Subcutaneous adipose tissue (tissue), 4 donors: ENCODE data around the gene SIRT6. TPM values are rescaled to one million over a fixed set of nuclear protein-coding genes. Genes with fewer than 3 reads are reported as not detected.

Experiments
- CTCF ChIP-seq: fragments of 450-650 bp; IDR thresholded peaks from one replicate; pipeline ENCODE4 v1.5.1; 2016; ENCODE audit warnings: low read depth, mild to moderate bottlenecking, control low read depth, antibody characterized with exemption, moderate library complexity
- total RNA-seq, 4 donors: library from RNA; depleted of rRNA; stranded (reverse); fragments of >200 nt; gene quantifications; one replicate each; pipeline ENCODE4 v1.1.0, GENCODE V29; 2016

Gene SIRT6
- total RNA-seq, 4 donors from 2014 or later, result 12.6 to 28.3 (median 15.6) TPM

DNA sequence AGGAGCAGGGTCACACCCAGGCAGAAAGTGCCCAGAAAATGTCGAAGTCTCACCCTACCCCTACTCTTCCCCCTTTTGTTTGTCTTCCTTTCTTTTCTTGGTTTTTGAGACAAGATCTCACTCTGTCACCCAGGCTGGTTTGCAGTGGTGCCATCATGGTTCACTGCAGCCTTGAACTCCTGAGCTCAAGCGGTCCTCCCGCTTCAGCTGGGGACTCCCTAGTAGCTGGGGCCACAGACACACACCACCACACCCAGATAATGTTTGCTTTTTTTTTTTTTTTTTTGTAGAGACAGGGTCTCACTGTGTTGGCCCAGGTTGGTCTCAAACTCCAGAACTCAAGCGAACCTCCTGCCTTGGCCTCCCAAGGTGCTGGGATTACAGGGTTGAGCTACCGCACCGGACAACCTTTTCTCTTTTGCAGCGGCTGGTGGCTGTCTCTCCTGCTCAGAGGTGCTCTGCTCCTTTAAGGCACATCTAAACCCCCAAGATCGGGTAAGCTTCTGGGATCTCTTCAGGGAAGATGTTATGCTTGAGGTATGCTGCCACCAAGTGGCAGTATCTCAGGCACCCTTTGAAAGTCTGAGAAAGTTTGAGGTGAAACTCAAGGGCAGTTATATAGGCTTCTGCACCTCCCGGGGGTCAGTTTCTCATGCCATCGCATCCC is 24.6 kb upstream of the SIRT6 start:
- TF ChIP-seq CTCF, result no peak

GRCh38 chr19:4201798-4202197 is 19.4 kb upstream of the SIRT6 start:
- no peak for TF ChIP-seq CTCF

DNA sequence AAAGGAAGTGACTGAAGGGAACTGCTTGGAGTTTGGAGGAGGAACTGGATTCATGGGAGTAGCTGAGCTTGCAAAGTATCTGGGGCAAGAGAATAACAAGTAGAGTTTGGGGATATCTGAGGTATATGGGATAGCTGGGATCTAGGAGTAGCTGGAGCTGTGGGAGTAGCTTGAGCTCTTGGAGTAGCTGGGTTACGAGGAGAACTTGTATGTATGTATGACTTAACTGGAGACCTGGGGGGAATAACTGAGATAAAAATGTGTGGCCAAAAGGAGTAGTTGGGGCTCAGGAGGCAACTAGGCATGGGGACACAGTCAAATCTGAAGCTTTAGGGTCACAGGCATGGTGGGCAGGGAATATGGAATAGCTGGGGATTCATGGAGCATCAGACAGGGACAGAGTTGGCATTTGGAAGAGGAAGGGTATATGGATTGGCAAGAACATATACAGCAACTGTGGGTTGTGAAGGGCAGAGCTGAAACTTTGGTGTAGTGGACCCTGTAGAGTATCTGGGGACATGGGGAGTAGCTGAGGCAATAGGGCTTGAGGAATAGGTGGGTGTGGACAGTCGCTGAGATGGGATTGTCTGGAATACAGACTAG is 18.7 kb upstream of the SIRT6 start:
- TF ChIP-seq CTCF, result no peak

GRCh38 chr19:4199699-4200293 is 17.4 kb upstream of the SIRT6 start:
- TF ChIP-seq CTCF, result no peak

DNA sequence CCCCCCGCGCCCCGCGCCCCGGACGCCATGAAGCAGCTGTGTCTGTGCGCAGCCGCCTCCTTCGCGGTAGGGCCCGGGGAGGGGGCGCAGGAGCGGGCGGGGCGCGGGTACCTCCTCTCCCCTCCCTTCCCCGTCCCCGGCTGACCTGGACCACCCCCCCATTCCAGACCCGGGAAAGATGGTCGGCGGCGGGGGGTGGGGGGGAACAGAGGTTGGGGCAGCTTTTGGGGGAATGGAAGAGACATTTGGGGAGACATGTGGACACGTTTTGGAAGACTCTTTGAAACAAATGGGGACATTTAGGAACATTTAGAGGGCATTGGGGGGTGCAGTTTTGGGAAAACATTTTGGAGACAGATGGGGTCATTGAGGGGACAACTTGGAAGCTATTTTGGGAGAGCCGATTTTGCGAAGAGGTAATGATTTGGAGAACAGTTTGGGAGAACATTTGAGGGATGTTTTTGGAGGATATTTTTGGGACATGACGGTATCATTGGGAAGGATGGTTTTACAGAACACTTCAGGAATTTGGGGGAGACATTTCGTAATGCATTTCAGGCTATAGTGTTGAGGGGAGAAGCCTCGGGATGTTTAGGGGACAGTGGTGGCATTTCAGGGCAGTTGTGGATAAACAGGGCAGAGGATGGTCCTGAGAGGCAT is 16.2 kb upstream of the SIRT6 start:
- TF ChIP-seq CTCF, result no peak

DNA sequence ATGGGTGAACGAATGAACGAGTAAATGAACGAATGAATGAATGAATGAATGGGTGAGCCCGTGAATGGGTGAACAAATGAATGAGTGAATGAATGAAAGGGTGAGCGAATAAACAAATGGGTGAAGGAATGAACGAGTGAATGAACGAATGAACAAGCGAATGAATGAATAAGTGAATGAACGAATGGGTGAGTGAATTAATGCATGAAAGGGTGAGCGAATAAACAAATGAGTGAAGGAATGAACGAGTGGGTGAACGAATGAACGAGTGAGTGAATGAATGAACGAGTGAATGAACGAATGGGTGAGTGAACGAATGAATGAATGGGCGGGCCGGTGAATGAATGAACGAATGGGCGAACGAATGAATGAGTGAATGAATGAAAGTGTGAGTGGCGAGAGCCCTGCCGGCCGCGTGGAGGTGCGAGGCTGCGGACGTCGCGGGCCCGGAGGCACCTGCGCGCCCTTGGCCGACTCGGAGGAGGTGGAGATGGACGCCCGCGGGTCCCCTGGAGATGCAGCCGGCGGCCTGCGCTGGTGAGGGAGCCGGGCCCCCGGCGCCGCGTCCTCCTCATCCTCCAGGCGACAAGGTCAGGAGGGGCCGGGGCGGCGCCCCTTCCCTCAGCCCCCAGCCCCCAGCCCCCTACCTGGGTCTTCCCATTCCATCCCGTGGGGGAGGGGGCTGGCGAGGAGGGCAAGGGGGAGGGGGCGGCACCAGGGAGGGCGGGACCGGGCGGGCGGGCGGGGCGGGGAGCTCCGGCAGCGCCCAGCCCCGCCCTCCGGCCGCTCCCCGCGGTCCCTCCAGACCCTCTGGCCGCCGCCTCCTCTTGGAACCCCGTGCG is 15.5 kb upstream of the SIRT6 start:
- TF ChIP-seq CTCF, result no peak

- TF ChIP-seq CTCF, result no peak
Measured at GRCh38 chr19:4197228-4197624, 14.9 kb upstream of the SIRT6 start.
